ENCODE results near the gene TMPRSS3.

TMPRSS3 gene

DNA sequence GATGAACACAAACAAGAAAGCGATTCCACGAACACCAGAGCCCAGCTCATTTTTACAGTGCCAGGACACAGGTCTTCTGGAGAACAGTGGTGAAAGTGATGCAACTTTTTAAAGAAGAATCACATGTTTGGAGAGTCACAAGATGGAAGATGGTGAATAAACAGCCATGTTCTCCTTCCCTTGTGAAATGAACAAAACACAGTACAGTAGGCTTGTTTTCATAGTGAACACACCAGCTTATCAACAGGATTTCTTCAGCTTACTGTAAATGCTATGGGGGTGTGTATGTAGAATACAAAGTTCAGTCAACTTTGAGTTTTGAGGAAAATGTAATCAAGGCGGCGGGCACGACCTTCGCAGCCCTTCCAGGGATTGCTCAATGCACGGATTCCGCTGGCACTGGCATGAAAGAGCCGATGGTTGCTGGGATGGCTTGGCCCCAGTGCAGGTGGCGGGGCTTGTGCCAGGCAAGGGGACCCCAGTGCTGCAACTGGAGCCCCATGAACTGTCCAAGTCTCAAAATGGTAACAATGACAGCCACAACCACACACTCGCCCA lies 9.7 kb downstream of the TMPRSS3 start:
- DNase-seq, result no peak

DNA sequence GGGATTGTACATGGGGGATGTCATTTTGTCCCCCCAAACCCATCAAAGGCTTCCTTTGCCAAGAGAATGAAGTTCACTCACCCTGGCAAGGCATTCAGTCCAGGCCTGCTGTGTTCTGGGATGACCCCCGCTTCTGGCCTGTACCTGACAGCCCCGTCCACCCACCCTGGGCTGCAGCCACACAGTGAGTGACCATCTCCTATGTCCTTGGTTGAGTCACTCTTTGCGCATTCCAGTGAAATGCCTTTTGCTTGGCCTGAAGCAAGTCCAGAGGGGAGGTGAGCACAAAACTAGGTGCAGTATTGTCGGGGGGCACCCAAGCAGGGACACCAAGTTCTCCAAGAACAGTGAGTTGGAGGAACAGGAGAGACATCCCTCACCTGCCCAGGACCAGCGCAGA lies 10.2 kb downstream of the TMPRSS3 start:
- DNase-seq, result no peak

DNA sequence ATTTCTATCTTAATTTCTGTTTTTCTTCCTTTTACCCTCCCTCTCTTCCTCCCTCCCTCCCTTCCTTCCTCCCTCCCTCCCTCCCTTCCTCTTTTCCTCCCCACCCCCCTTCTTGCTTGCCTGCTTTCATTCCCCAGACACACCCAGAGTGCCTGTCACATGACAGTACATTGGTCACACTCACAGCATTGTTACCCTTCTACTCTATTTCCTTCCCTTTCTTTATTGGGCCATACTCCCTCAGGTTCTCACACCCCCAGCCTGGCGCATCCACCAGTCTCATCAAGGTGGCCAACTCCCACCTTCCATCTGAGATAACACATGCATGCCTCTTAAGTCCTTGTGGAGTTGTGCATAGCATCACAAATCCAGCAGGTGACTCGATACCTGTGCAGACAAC lies 10.9 kb downstream of the TMPRSS3 start:
- DNase-seq, result no peak

DNA sequence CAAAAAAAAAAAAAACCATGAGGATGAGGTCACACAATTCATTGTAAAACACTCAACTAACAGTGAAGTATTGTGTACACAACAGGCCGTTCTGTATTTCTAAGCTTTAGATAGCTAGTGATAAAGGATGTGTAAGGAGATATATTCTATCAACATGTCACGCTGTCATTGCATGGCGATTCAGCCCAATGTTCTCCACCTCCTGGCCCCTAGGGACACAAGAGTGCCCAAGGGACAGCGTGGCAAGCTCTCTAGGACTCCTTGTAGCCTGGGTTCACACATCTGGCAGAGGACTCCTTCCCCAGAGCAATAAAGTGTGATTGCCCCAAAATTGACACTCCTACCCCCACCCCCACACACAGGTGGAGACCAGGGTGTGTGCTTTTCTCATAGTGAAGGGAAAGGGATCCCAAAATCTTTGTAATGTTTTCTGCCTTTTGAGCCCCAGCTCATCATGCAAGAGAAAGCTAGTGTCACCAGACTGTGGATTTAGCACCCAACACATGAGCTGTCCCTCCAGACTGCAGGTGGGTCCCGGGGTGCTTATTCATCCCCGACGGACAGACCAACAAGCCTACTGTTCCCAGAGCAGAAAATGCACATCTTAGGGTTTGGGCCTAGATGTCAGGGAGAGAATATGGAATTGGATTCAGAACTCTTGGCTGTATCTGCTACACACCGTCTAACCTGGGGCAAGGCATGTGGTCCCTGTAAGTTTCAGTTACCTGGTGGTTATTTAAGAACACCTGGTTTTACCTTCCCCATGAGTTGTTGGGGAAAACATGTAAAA lies 11.5 kb downstream of the TMPRSS3 start:
- DNase-seq, result no peak

DNA sequence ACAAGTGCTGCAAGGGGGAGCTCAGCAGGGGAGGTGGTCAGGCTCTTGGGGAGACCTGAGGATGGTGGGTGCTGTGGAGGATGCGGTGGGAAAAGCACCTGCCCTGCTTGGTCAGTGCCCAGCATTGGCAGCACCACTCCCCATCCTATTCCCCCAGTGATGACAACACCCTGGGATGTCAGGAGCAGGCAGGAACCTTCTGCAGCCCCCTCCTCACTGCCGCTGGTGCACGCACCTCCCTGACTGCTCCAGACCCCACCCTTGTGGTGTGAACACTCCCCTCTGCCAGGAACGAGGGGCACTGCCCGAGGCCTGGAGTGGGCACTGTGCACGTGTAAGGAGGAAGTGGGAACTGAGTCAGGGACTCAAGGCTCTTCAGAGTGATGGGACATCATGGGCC lies 12.5 kb downstream of the TMPRSS3 start:
- no peak for DNase-seq

DNA sequence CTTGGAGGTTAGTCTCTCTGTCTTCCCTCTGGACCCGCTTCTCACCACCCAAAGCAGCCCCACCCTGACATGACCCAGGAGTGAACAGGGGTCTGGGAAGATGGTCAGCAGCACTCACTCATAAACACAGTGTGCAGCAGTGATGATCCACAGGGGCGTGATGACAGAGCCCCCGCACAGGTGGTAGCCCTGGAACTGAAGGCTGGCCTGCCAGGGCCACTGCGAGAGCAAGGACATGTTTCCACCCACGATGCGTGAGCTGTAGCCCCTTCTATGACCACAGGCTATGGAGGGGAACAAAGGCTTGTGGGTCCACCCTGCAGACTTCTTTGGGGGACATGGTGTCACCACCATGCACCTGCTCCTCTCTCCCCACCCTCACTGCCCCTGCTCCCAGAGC lies 12.9 kb downstream of the TMPRSS3 start:
- DNase-seq, result no peak

DNA sequence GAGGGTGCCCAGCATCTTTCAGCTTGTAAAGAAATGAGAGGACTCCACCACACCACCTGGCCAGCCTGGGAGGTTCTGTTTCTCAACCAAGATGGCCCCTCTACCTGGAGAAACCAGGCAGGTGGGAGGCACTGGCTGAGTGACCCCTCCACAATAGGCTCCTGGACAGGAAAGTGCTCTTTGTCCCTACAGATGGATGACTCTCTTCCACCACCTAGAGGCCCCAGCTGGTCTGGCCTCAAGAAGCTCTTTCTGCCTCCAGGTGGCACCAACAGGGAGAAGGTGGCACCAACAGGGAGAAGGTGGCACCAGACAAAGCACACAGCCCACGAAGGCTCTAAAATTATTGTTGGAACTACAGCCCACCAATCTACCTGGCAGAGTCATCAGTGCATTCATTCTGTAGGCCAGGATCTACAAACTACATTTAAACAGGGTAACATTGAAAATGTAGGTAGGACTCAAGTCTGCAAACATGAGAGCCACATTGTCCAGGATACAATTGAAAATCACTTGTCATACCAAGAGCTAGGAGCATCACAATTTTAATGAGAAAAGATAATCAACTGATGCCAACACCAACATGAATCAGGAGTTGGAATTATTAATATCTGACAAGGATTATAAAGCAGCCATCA lies 14.4 kb downstream of the TMPRSS3 start:
- no peak for DNase-seq

DNA sequence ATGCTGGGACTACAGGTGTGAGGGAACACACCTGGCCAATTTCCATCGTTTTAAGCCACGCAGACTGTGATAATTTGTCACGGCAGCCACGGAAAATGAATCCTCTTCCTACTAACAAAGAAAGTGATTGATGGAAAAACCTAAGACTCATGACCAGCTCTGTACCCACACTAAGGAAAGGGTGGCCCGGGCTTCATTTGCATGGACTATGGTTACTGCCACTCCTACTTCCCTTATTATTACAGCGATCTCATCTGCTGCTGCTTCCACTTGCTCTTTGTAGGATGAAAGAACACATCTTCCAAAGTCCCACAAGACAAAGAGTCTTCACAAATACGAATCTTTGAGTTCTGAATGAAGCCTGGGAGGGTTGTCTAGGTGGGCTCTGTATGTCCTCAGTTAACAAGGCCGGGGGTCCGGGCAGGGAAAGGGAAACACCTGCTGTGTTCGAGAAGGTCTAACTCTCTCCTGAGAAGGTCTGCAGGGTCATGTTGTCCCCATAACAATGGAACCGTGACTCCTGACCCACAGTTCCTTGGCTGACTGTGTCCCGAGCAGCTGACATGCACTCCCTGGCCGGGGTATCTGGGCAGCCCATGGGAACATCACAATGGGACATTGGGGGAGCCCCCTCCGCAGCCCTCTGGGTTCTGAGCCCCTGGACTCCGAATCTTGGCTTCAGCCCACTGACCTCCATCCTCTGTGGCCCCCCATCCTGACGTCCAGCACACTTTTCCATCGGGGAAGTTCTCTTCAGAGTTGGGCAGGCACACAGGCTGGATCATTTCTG lies 16.2 kb downstream of the TMPRSS3 start:
- DNase-seq, result no peak

DNA sequence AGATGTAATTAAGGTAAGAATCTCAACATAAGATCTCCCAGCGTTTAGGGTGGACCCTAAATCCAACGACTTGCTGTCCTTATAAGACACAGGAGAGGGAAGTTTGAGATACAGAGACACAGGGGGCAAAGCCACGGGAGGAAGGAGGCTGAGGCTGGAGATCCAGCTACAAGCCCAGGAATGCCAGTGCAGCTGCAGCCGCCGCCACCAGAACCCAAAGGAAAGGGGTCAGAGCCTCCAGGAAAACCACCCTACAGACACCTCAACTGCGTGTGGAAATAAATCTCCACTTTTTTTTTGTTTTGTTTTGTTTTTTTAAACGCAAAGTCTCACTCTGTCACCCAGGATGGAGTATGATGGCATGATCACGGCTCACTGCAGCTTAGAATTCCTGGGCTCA lies 17.4 kb downstream of the TMPRSS3 start:
- no peak for DNase-seq

DNA sequence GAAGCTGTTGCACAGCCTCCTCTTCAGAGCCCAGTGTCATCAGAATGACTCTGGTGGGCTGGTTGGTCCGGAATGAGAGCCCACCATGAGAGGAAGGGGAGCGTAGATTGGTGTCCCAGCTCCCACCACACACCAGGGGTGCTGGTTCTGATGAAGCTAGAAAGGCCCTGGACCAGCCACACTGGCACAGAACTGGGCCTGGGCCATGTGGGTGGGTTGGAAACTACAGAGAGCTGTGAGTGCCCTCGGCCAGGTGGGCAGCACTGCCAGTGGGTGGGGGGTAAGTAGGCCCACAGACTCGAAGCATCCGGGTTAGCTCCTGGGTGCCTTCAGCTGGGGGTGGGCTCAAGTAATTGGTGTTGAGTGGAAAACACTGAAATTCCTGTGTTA lies 17.9 kb downstream of the TMPRSS3 start:
- no peak for DNase-seq

DNA sequence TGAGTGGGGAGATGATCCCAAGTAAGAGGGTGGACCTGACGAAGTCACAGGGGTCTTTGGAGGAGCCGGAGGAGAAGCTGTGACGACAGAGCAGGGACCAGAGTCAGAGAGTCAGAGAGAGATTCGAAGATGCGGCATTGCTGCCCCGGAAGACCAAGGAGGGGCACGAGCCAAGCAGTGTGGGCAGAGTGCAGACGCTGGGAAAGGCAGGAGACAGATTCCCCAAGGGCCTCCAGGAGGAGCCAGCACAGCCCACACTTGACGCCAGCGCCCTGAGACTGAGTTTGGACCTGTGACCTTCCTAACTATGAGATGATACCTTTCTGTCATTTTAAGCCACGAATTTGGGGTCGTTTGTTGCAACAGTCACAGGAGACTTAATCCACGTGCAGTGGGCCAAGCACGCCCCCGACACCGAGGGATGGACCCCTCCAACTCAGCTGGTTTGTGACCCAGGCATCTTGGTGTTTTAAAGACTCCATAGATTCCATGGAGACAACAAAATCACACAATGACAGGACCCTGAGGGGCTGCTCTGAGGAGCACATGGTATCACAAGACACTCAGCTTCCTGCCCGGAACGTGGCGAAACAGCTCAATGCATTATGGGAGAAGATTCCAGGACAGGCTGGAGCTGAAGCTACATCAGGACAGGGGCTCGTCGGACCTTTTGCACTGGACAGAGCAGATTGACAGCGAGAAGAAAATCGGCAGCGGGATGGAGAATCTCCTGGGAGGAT lies 18.5 kb downstream of the TMPRSS3 start:
- no peak for DNase-seq

DNA sequence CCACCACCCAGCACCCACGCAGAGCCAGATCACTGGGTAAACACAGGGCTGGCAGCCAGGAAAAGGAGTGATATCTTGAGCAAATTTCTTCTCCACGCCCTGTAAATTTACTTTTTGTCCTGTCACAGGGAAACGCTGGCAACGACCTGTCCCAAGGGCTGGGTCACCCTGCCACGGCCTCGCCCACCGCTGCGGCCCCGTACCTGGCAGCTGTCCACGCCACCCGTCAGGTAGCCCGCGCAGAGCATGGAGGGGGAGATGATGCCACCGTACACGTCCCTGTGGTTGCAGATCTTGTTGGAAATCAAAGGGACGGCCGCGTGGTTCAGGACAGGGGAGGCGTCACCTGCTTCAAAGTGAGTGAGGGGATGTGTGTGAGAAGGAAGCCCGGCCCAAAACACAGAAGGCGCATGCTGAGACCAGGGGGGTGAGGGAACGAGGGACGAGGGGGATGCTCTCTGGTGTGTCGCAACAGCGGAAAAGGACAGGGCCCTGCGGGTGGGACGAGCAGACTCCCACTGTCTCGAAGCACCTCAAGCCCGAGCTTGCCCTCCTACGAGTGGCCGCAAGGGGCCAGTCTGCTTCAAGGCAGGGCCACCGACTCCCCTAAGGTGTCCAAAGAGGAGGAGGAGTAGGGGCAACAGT lies 19.4 kb downstream of the TMPRSS3 start:
- no peak for DNase-seq

DNA sequence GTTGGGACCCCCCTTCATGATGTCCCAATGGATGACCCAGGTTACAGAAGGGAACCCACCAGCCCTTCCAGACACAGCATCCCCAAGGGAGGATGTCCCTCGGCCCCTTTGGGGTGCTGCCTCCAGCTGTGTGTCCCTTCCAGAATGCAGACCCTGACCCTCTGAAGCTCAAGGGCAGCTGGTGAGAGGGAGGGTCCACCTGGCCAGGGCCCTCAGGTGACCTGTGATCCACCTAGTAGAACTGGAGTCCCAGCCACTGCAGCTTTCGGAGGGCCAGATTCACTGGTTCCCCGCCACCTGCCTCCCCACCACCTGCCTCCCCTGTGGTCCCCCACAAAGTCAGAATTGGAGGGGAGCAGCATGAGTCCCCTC lies 19.9 kb downstream of the TMPRSS3 start:
- DNase-seq, result no peak

DNA sequence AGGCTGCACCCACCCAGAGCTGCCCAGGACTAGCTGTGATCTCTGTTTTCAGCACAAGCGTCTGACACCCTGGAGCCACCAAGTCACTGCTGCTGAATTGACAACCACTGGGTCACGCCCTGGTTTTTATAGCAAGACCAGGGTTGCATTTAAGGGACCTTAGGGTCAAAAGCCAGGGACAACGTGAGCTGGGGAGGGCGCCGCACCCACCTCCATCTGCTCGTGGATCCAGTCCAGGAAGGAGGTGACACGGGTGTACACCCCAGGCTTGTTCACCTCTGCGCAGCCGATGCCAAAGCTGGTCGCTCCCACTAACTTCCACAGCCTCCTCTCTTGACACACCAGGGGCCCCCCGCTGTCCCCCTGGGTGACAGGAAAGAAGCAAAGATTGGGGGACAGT lies 20.3 kb downstream of the TMPRSS3 start:
- DNase-seq, result no peak

DNA sequence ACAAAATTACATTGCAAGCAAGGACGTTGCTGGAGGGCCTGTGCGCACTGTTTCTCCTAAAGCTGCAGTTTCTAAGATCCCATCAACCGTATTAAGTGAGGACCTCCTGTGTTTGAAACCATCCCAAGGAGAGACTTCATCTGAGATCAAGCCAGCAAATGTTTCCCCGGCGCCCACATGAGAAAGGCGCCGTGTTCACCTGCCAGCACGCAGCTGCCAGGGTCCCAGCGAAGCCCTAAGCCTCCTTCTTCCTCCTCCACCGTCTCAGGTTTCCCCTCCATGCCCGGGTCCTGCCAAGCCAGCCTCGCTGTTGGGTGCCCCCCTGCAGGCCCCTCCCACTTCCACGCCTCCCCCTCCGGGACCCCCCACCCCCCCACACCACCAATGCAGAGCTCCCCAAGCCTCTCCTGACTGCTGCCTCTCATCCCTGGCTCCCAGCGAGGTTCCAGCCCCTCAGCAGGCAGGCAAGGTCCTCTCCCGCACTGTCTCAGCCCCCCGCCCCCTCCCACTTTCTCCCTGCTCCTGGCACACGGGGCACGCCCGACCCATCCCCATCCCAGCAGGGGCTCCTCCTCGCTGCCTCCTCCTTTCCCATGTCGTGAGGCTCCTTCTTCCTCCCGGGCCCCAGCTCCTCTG lies 20.9 kb downstream of the TMPRSS3 start:
- DNase-seq, result no peak

DNA sequence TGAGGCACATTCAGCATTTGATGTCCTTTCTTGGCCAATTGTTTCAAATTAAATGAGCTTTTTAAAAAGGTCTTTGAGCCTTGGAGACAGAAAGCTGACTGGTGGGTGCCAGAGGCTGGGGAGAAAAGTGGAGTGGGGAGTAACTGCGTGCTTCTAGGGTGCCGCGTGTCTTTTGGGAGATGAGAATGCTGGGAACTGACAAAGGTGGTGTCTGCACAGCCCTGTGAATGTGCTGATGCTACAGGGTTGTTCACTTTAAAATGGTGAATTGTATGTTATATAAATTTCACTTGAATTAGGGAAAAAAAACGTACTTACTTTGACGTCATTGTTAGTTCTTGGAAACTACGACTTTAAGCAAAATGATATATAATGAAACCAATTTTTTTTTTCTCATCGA lies 21.4 kb downstream of the TMPRSS3 start:
- DNase-seq, result no peak

DNA sequence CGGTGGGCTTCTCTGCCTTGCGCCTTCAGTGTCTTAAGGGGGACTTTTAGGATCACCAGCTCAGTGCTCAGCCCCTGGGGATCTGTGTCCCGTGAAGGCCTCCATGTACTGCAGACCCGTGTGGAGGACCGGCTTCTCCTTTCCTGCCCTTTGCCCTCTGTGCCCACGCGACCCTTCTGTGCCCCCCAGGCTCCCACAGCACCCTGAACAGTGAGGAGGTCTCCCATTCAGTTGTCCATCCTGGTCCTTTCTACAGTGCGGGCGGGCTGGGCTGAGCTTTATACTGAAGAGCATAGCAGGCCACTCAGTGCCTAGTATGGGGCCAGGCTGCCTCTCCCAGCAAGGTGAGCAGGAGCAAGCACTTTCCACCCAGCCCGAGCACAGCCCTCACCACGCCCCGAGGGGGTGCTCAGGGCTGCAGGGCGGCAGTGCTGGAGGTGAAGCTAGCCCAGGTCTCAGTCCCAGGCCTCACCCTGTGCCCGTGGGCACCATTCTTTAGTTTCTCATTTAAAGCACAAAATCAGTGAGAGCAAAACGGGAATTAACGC lies 21.9 kb downstream of the TMPRSS3 start:
- no peak for DNase-seq

DNA sequence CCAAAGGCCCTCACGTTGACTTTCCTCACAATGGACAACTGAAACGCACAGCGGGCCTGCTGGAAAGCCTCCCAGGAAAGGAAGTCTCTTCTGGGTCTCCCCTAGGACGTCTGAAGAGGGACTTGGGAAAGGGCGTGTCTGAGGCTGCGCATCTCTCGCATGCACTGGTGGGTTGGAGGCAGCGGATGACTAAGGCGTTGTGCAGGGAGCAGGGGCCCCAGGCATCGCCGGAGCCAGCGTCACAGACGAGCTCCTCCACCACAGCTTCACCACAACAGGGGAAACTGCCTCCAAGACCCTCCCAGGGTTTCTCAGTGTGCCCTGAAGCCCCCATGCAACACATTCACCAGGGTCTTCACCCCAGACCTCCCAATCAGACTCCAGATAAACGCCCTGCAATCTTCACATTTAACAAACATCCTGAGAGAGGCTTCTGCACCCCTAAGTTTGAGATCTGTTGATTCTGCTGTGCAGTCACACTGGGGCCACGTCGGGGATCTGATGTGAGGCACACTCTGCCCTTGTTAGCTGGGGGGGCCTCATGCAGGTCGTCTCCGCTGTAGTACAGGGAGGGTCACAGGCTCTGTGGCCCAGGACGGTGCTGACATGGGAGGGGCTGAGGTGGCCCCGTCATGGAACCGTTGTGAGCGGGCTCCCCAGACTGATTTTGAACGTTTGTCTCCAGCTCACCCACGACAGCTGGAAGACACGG lies 22.5 kb downstream of the TMPRSS3 start:
- no peak for DNase-seq

DNA sequence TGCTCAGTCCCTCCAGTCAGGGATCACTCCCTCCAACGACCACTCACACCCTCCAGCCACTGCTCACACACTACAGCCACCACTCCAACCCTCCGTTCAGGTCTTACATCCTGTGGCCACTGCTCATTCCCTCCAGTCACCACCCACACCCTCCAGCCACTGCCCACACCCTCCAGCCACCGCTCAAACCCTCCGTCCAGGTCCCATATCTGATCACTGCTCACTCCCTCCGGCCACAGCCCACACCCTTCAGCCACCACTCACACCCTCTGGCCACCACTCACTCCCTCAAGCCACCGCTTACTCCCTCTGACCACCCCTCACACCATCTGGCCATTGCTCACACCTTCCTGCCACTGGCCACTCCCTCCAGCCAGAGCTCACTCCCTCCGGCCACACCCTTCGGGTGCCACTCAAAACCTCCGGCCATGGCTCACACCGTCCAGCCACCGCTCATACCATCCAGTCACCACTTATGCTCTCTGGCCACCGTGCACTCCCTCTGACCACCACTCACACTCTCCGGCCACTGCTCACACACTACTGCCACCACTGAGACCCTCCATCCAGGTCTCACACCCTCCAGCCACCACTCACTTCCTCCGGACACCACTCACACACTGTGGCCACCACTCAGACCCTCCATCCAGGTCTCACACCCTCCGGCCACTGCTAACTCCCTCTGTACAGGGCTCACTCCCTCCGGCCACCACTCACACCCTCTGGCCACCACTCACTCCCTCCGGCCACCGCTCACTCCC lies 24.8 kb downstream of the TMPRSS3 start:
- no peak for DNase-seq

DNA sequence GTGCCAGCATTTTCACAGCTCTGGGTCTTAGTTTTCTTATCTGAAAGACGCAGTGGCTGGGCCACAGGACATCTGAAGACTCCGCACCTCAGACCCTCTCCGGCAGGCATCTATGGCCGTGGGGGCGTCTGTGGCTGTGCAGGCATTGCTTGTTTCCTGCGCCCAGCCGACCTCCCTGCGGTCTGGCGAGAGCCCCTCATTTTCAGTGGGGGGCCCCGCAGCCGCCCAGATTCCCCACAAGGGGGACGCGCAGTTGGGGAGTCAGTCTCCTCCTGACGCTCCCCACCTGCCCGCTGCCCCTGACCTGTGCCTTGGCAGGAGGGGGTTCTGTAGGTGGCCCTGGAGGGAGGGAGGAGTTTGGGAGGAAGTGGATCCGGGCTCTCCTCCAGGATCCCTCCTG lies 26.0 kb downstream of the TMPRSS3 start:
- DNase-seq, result no peak
